ENCODE results near the gene ARHGAP23. TPM values are rescaled to one million over a fixed set of nuclear protein-coding genes. Genes with fewer than 3 reads are reported as not detected.
A peak's percentile ranks its signal among the peaks of the same experiment; 100 is the strongest.

The ARHGAP23 gene
- total and polyA plus RNA-seq, 10 of the 15 experiments (the other 5 are each of a cell fraction or from before 2014, with no cell fraction given) = 0.23 to 5.8 (median 2.1) TPM

GRCh38 chr17:38417210-38417951 lies 10.9 kb upstream of the ARHGAP23 start (continued):
- TF ChIP-seq SPI1 (IDR thresholded peaks at IDR 0.05; ENCODE audit: borderline replicate concordance, insufficient read depth, low read depth, low read length) = peak; percentile 83
- 0 out of 2 replicates have a peak, but pooled peaks have one; percentile 19 for TF ChIP-seq IKZF1 (conservative IDR thresholded peaks at IDR 0.05)
- TF ChIP-seq NBN (IDR thresholded peaks at IDR 0.05) = no peak
- no peak for TF ChIP-seq FOS (IDR thresholded peaks at IDR 0.05; ENCODE audit: borderline replicate concordance, extremely low read depth, insufficient read length)
- no peak for TF ChIP-seq EGR1 (IDR thresholded peaks at IDR 0.05; ENCODE audit: borderline replicate concordance in 1 of 2, low read depth in 2 of 2, low read length in 2 of 2)
- TF ChIP-seq, protein P1, sequence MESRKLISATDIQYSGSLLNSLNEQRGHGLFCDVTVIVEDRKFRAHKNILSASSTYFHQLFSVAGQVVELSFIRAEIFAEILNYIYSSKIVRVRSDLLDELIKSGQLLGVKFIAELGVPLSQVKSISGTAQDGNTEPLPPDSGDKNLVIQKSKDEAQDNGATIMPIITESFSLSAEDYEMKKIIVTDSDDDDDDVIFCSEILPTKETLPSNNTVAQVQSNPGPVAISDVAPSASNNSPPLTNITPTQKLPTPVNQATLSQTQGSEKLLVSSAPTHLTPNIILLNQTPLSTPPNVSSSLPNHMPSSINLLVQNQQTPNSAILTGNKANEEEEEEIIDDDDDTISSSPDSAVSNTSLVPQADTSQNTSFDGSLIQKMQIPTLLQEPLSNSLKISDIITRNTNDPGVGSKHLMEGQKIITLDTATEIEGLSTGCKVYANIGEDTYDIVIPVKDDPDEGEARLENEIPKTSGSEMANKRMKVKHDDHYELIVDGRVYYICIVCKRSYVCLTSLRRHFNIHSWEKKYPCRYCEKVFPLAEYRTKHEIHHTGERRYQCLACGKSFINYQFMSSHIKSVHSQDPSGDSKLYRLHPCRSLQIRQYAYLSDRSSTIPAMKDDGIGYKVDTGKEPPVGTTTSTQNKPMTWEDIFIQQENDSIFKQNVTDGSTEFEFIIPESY (IDR thresholded peaks at IDR 0.05) = no peak
- no peak for TF ChIP-seq CBFB (IDR thresholded peaks at IDR 0.05; ENCODE audit: low read depth)
- TF ChIP-seq NRF1 (conservative IDR thresholded peaks at IDR 0.05; ENCODE audit: low read depth, low read length) = no peak
- no peak for TF ChIP-seq JUNB (IDR thresholded peaks at IDR 0.05)

GRCh38 chr17:38418062-38418692 lies 10.1 kb upstream of the ARHGAP23 start:
- no peaks in the 10 kb centered on the region for H3K79me2 ChIP-seq (ENCODE audit: control insufficient read depth, insufficient read depth, low read length)
- no peak overlapping the region for H2AFZ ChIP-seq (ENCODE audit: control insufficient read depth, low read depth, low read length)
- no peak overlapping the region for H3K27ac ChIP-seq (ENCODE audit: control insufficient read depth, insufficient read depth)
- ChIA-PET CTCF (interaction anchor here (0.9 to 8.3 kb wide), 3 partner anchors 8 to 140 kb away, joined by 3 to 349 read pairs (median 3); partner anchors contain the start of gene SOCS7), POLR2A (no interaction called here), RAD21 (ENCODE audit: unreplicated experiment) (interaction anchor here (1.0 to 3.1 kb wide), 2 partner anchors 64 to 69 kb away, joined by 3 to 24 read pairs; no protein-coding TSS in a partner anchor), SMC1A (ENCODE audit: uncharacterized antibody, unreplicated experiment) (interaction anchor here (6.5 kb wide), 1 partner anchor 67 kb away, joined by 161 read pairs; the partner anchor contains the start of gene SOCS7)
- TF ChIP-seq WRNIP1 (IDR thresholded peaks at IDR 0.05; ENCODE audit: borderline replicate concordance, low read depth, low read length) (no peak), POLR2A (IDR thresholded peaks at IDR 0.05; ENCODE audit: low read depth, low read length) (no peak), MLLT1 (IDR thresholded peaks at IDR 0.05) (no peak), MEF2A (IDR thresholded peaks at IDR 0.05; ENCODE audit: insufficient read depth, low read depth, low read length) (no peak), TCF12 (IDR thresholded peaks at IDR 0.05; ENCODE audit: low read depth, low read length) (no peak), KDM1A (IDR thresholded peaks at IDR 0.05; ENCODE audit: borderline replicate concordance) (no peak), FOXK2 (IDR thresholded peaks at IDR 0.05) (no peak), ZNF24 (IDR thresholded peaks at IDR 0.05) (no peak), NRF1 (conservative IDR thresholded peaks at IDR 0.05; ENCODE audit: low read depth, low read length) (no peak), TCF7 (IDR thresholded peaks at IDR 0.05; ENCODE audit: borderline replicate concordance) (no peak), SREBF1 (IDR thresholded peaks at IDR 0.05; ENCODE audit: low read length) (no peak), YBX1 (IDR thresholded peaks at IDR 0.05) (no peak)
- peaks cover 4 to 6% of the 10 kb centered on the region in 2 experiments; a peak in 3 of 4 replicates for H3K27me3 ChIP-seq (replicated peaks in 1 of 2; ENCODE audit: control insufficient read depth in 2 of 2, insufficient read depth in 2 of 2, low read length in 1 of 2)
- ATAC-seq (no peak), FAIRE-seq (no peak), DNase-seq (ENCODE audit: low read depth, low spot score) (no peak)
- no peaks in the 10 kb centered on the region for H3K36me3 ChIP-seq (ENCODE audit: control insufficient read depth in 2 of 2, insufficient read depth in 2 of 2, low read length in 1 of 2)
- no peak overlapping the region for H3K4me2 ChIP-seq (ENCODE audit: control insufficient read depth, insufficient read depth)
- peaks cover 19% of the 10 kb centered on the region for H3K4me1 ChIP-seq (ENCODE audit: control insufficient read depth, insufficient read depth, low read length)
- BruUV-seq (replicated peaks) = no TSS peak
- intact Hi-C loops (cut with micrococcal nuclease; ENCODE audit: unreplicated experiment) = no loop called here
- H3K9ac ChIP-seq (ENCODE audit: control insufficient read depth, insufficient read depth, low read length) = no peak overlapping the region
- no peak overlapping the region for H3K4me3 ChIP-seq
- WGBS (ENCODE audit: insufficient coverage, insufficient replicate concordance, low lambda C conversion rate, missing lambda C conversion rate) = 50% methylated on average over 7 of the region's 7 CpGs
- in situ Hi-C loops (cut with MboI) = loop anchor here (5.0 kb wide), 1 partner anchor 71 kb away; no protein-coding TSS in a partner anchor
- no peaks in the 10 kb centered on the region for H4K20me1 ChIP-seq (ENCODE audit: control insufficient read depth, insufficient read depth)
- H3K9me3 ChIP-seq (replicated peaks; ENCODE audit: control insufficient read depth, insufficient read depth, low read length) = no peaks in the 10 kb centered on the region
